Prostate gland (tissue), 1 donor: ENCODE results near the gene PRR5L.

Source experiments
- POLR2A ChIP-seq: fragments of 450-650 bp; IDR thresholded peaks from one replicate; pipeline ENCODE4 v1.6.1; 2016; ENCODE audit warnings: antibody characterized with exemption, mild to moderate bottlenecking
- POLR2AphosphoS5 ChIP-seq: sonication (generic); formaldehyde crosslinking; IDR thresholded peaks from one replicate; pipeline ENCODE4 v1.6.1; 2017; ENCODE audit warnings: antibody characterized with exemption

DNA sequence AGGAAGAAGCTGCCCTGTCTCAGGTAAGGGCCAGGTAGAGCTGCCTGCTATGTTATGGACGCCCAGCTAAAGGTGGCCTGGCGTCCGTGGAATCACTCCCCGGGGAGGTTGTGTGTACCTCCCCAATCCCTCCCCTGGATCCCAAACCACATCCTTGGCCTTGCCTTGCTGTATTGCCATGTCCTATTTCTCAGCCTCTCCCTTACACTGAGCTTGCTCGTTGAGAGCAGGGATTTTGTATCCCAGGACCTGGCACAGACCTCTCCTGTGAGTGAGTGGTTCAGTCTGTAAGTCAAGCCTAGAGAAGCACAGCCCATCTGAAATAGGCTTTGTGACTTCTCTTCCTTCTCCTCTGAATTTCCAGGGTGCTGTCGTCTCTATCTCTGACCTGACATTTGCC, 160.1 kb downstream of the PRR5L start:
- TF ChIP-seq POLR2A, result no peak
- TF ChIP-seq POLR2AphosphoS5, result no peak
